Neuron (in vitro differentiated cells): ENCODE results near the gene PIK3R3.

Experiments used
- H2AFZ ChIP-seq: one replicate; pipeline ENCODE4 v1.6.1; 2013; ENCODE audit warnings: low read depth, mild to moderate bottlenecking, inconsistent platforms, low read length, moderate library complexity
- H3K27me3 ChIP-seq: one replicate; pipeline ENCODE4 v1.6.1; 2013; ENCODE audit warnings: low read length; ENCODE audit not compliant: insufficient read depth
- H3K36me3 ChIP-seq: one replicate; pipeline ENCODE4 v1.6.1; 2013; ENCODE audit warnings: low read length; ENCODE audit not compliant: insufficient read depth
- H3K4me1 ChIP-seq: one replicate; pipeline ENCODE4 v1.6.1; 2013; ENCODE audit warnings: low read length; ENCODE audit not compliant: insufficient read depth
- H3K4me3 ChIP-seq: 2 replicates; pipeline ENCODE4 v1.5.1; 2013; ENCODE audit warnings: mild to moderate bottlenecking, low read length, moderate library complexity
- H3K9me3 ChIP-seq: one replicate; pipeline ENCODE4 v1.6.1; 2013; ENCODE audit warnings: low read length

Gene PIK3R3

GRCh38 chr1:46136711-46137110 lies 4.3 kb upstream of the PIK3R3 start:
- no peaks in the 10 kb centered on the region for H3K36me3 ChIP-seq
- H3K4me1 ChIP-seq = peaks cover 36% of the 10 kb centered on the region
- H2AFZ ChIP-seq = no peak overlapping the region
- H3K9me3 ChIP-seq = no peaks in the 10 kb centered on the region
- no peaks in the 10 kb centered on the region for H3K27me3 ChIP-seq
- H3K4me3 ChIP-seq = no peak overlapping the region

GRCh38 chr1:46134660-46135331 lies 2.4 kb upstream of the PIK3R3 start:
- Histone ChIP-seq H3K27me3 (no peaks in the 10 kb centered on the region), H2AFZ (no peak overlapping the region), H3K36me3 (no peaks in the 10 kb centered on the region), H3K9me3 (no peaks in the 10 kb centered on the region), H3K4me1 (peaks cover 36% of the 10 kb centered on the region), H3K4me3 (no peak overlapping the region)

- peaks cover 36% of the 10 kb centered on the region for H3K4me1 ChIP-seq
- H3K36me3 ChIP-seq = no peaks in the 10 kb centered on the region
- no peaks in the 10 kb centered on the region for H3K9me3 ChIP-seq
- no peak overlapping the region for H2AFZ ChIP-seq
- no peaks in the 10 kb centered on the region for H3K27me3 ChIP-seq
- peak overlapping the region; percentile 66 for H3K4me3 ChIP-seq
These were observed 1.4 kb upstream of the PIK3R3 start for GRCh38 chr1:46133781-46134350.

GRCh38 chr1:46133181-46133658 lies 791 bp upstream of the PIK3R3 start:
- Histone ChIP-seq H3K36me3 (peaks cover 5% of the 10 kb centered on the region), H3K4me3 (peak overlapping the region; percentile 66), H2AFZ (no peak overlapping the region), H3K27me3 (no peaks in the 10 kb centered on the region), H3K9me3 (no peaks in the 10 kb centered on the region), H3K4me1 (peaks cover 41% of the 10 kb centered on the region)

GRCh38 chr1:46131712-46132528 lies 509 bp downstream of the PIK3R3 start:
- Histone ChIP-seq H3K4me1 (peaks cover 39% of the 10 kb centered on the region), H3K9me3 (no peaks in the 10 kb centered on the region), H2AFZ (no peak overlapping the region), H3K4me3 (peak overlapping the region; percentile 86), H3K36me3 (peaks cover 14% of the 10 kb centered on the region), H3K27me3 (no peaks in the 10 kb centered on the region)

- peak overlapping the region; percentile 86 for H3K4me3 ChIP-seq
- no peak overlapping the region for H2AFZ ChIP-seq
These were observed 1.3 kb downstream of the PIK3R3 start for GRCh38 chr1:46131093-46131492.

GRCh38 chr1:46130606-46131005 lies 1.8 kb downstream of the PIK3R3 start:
- H3K9me3 ChIP-seq = no peaks in the 10 kb centered on the region
- H3K4me3 ChIP-seq = peak overlapping the region; percentile 86
- H3K4me1 ChIP-seq = peaks cover 32% of the 10 kb centered on the region
- H3K27me3 ChIP-seq = no peaks in the 10 kb centered on the region
- no peak overlapping the region for H2AFZ ChIP-seq
- peaks cover 21% of the 10 kb centered on the region for H3K36me3 ChIP-seq

More at GRCh38 chr1:46131093-46131492, 1.3 kb downstream of the PIK3R3 start:
- H3K9me3 ChIP-seq = no peaks in the 10 kb centered on the region
- H3K27me3 ChIP-seq = no peaks in the 10 kb centered on the region
- H3K4me1 ChIP-seq = peaks cover 32% of the 10 kb centered on the region
- peaks cover 19% of the 10 kb centered on the region for H3K36me3 ChIP-seq

GRCh38 chr1:46130121-46130520 lies 2.3 kb downstream of the PIK3R3 start:
- peaks cover 21% of the 10 kb centered on the region for H3K36me3 ChIP-seq

GRCh38 chr1:46128344-46128743 lies 4.1 kb downstream of the PIK3R3 start:
- H3K27me3 ChIP-seq = no peaks in the 10 kb centered on the region
- H2AFZ ChIP-seq = no peak overlapping the region
- H3K36me3 ChIP-seq = peaks cover 25% of the 10 kb centered on the region
- H3K4me1 ChIP-seq = peaks cover 15% of the 10 kb centered on the region
- no peaks in the 10 kb centered on the region for H3K9me3 ChIP-seq
- H3K4me3 ChIP-seq = peak overlapping the region; percentile 86

More at GRCh38 chr1:46130121-46130520, 2.3 kb downstream of the PIK3R3 start:
- Histone ChIP-seq H3K27me3 (no peaks in the 10 kb centered on the region), H3K4me3 (peak overlapping the region; percentile 86), H3K4me1 (peaks cover 32% of the 10 kb centered on the region), H3K9me3 (no peaks in the 10 kb centered on the region), H2AFZ (no peak overlapping the region)

GRCh38 chr1:46118856-46119255 lies 13.6 kb downstream of the PIK3R3 start:
- Histone ChIP-seq H3K27me3 (no peaks in the 10 kb centered on the region), H3K4me1 (no peaks in the 10 kb centered on the region), H2AFZ (no peak overlapping the region), H3K4me3 (no peak overlapping the region), H3K9me3 (no peaks in the 10 kb centered on the region), H3K36me3 (peaks cover 56% of the 10 kb centered on the region)

- Histone ChIP-seq H2AFZ (no peak overlapping the region), H3K4me1 (no peaks in the 10 kb centered on the region), H3K9me3 (no peaks in the 10 kb centered on the region), H3K27me3 (no peaks in the 10 kb centered on the region), H3K4me3 (no peak overlapping the region), H3K36me3 (peaks cover 58% of the 10 kb centered on the region)
These were observed 14.5 kb downstream of the PIK3R3 start for GRCh38 chr1:46117810-46118494.

- Histone ChIP-seq H3K4me3 (no peak overlapping the region), H3K36me3 (peaks cover 54% of the 10 kb centered on the region)
These were observed 17.4 kb downstream of the PIK3R3 start for GRCh38 chr1:46114925-46115603.

More at GRCh38 chr1:46114925-46115603, 17.4 kb downstream of the PIK3R3 start:
- Histone ChIP-seq H3K4me1 (no peaks in the 10 kb centered on the region), H3K9me3 (no peaks in the 10 kb centered on the region), H2AFZ (no peak overlapping the region), H3K27me3 (no peaks in the 10 kb centered on the region)
